Hepatocyte (in vitro differentiated cells): ENCODE measurements around the gene ANKRD28. TPM values are rescaled to one million over a fixed set of nuclear protein-coding genes. Genes with fewer than 3 reads are reported as not detected.

Source experiments
- DNase-seq: peaks from one replicate; pipeline ENCODE4 v3.0.0-alpha.2; 2016; ENCODE audit warnings: low spot score
- H2AFZ ChIP-seq: fragments of 200-600 bp; sonication (generic); 2 replicates; pipeline ENCODE4 v1.6.0; 2016; ENCODE audit warnings: antibody characterized with exemption, mild to moderate bottlenecking
- H3K27ac ChIP-seq: fragments of 200-600 bp; sonication (generic); 2 replicates; pipeline ENCODE4 v1.5.1; 2016; ENCODE audit warnings: mild to moderate bottlenecking
- H3K27me3 ChIP-seq: fragments of 200-600 bp; sonication (generic); 2 replicates; pipeline ENCODE4 v1.6.1; 2016
- H3K36me3 ChIP-seq: fragments of 200-600 bp; sonication (generic); replicated peaks from 2 replicates; pipeline ENCODE4 v1.5.1; 2016; ENCODE audit warnings: low read depth; ENCODE audit not compliant: insufficient read depth
- H3K4me1 ChIP-seq: fragments of 200-600 bp; sonication (generic); 2 replicates; pipeline ENCODE4 v1.5.1; 2016; ENCODE audit warnings: mild to moderate bottlenecking, moderate library complexity; ENCODE audit not compliant: insufficient read depth
- H3K4me2 ChIP-seq: fragments of 200-600 bp; sonication (generic); 2 replicates; pipeline ENCODE4 v1.6.0; 2016
- H3K4me3 ChIP-seq: fragments of 200-600 bp; sonication (generic); 2 replicates; pipeline ENCODE4 v1.5.1; 2016; ENCODE audit warnings: mild to moderate bottlenecking
- H3K79me2 ChIP-seq: fragments of 200-600 bp; sonication (generic); 2 replicates; pipeline ENCODE4 v1.6.0; 2017; ENCODE audit warnings: mild to moderate bottlenecking
- H3K9me2 ChIP-seq: fragments of 200-600 bp; sonication (generic); replicated peaks from 2 replicates; pipeline ENCODE4 v1.6.0; 2017; ENCODE audit warnings: mild to moderate bottlenecking; ENCODE audit not compliant: insufficient read depth
- H3K9me3 ChIP-seq: fragments of 200-600 bp; sonication (generic); 2 replicates; pipeline ENCODE4 v1.5.1; 2016; ENCODE audit warnings: low read depth, mild to moderate bottlenecking
- H4K20me1 ChIP-seq: fragments of 200-600 bp; sonication (generic); 2 replicates; pipeline ENCODE4 v1.6.0; 2016; ENCODE audit warnings: mild to moderate bottlenecking; ENCODE audit not compliant: insufficient read depth, poor library complexity, severe bottlenecking
- EZH2 ChIP-seq: fragments of 200-600 bp; sonication (generic); IDR thresholded peaks from 2 replicates; pipeline ENCODE4 v1.6.1; 2016; ENCODE audit warnings: antibody characterized with exemption, mild to moderate bottlenecking, borderline replicate concordance
- EZH2phosphoT487 ChIP-seq: fragments of 200-600 bp; sonication (generic); IDR thresholded peaks from one replicate; pipeline ENCODE4 v1.6.1; 2018; ENCODE audit warnings: antibody characterized with exemption, mild to moderate bottlenecking, low read depth, moderate library complexity; ENCODE audit not compliant: unreplicated experiment, severe bottlenecking
- WGBS: methylation state at CpG from one replicate; pipeline ENCODE4 v1.1.6; 2016; ENCODE audit warnings: low lambda C conversion rate; ENCODE audit errors: missing lambda C conversion rate; 5-methylcytosine and 5-hydroxymethylcytosine counted together
- polyA plus RNA-seq: library from polyadenylated mRNA; unstranded; fragments of >200 nt; fragmentation: Nextera tagmentation; extraction: Ambion mirVana; gene quantifications from 2 replicates; pipeline ENCODE4 v1.2.1, GENCODE V29; 2016
- total RNA-seq: library from RNA; depleted of rRNA; stranded (reverse); fragments of >200 nt; gene quantifications from 2 replicates; pipeline ENCODE4 v1.2.3, GENCODE V29; 2014
- TF ChIP-seq, protein P1 (sequence below): fragments of 200-600 bp; sonication (generic); IDR thresholded peaks from 2 replicates; pipeline ENCODE4 v1.5.1; 2016; ENCODE audit warnings: antibody characterized with exemption, mild to moderate bottlenecking; ENCODE audit not compliant: poor library complexity

The ANKRD28 gene
- total and polyA plus RNA-seq, 2 experiments from 2014 or later, result 12.3 to 40.6 TPM

- H4K20me1 ChIP-seq, result no peaks in the 10 kb centered on the region
- H3K4me3 ChIP-seq, result no peak overlapping the region
- no peak for TF ChIP-seq EZH2
- TF ChIP-seq, protein P1, sequence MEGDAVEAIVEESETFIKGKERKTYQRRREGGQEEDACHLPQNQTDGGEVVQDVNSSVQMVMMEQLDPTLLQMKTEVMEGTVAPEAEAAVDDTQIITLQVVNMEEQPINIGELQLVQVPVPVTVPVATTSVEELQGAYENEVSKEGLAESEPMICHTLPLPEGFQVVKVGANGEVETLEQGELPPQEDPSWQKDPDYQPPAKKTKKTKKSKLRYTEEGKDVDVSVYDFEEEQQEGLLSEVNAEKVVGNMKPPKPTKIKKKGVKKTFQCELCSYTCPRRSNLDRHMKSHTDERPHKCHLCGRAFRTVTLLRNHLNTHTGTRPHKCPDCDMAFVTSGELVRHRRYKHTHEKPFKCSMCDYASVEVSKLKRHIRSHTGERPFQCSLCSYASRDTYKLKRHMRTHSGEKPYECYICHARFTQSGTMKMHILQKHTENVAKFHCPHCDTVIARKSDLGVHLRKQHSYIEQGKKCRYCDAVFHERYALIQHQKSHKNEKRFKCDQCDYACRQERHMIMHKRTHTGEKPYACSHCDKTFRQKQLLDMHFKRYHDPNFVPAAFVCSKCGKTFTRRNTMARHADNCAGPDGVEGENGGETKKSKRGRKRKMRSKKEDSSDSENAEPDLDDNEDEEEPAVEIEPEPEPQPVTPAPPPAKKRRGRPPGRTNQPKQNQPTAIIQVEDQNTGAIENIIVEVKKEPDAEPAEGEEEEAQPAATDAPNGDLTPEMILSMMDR, result no peak
- no peak for TF ChIP-seq EZH2phosphoT487
- H3K9me2 ChIP-seq, result no peaks in the 10 kb centered on the region
- H3K9me3 ChIP-seq, result no peaks in the 10 kb centered on the region
- no peak overlapping the region for H3K27ac ChIP-seq
- DNase-seq, result no peak
- no peak overlapping the region for H2AFZ ChIP-seq
- no peaks in the 10 kb centered on the region for H3K27me3 ChIP-seq
- H3K79me2 ChIP-seq, result peaks cover 69% of the 10 kb centered on the region
- H3K4me1 ChIP-seq, result no peaks in the 10 kb centered on the region
- 88% methylated on average over 6 of the region's 6 CpGs for WGBS
- no peak overlapping the region for H3K4me2 ChIP-seq
- no peaks in the 10 kb centered on the region for H3K36me3 ChIP-seq
These were observed 16.0 kb downstream of the ANKRD28 start for GRCh38 chr3:15781637-15782402.

GRCh38 chr3:15781131-15781530 lies 16.6 kb downstream of the ANKRD28 start:
- no peak overlapping the region for H3K4me2 ChIP-seq

DNA sequence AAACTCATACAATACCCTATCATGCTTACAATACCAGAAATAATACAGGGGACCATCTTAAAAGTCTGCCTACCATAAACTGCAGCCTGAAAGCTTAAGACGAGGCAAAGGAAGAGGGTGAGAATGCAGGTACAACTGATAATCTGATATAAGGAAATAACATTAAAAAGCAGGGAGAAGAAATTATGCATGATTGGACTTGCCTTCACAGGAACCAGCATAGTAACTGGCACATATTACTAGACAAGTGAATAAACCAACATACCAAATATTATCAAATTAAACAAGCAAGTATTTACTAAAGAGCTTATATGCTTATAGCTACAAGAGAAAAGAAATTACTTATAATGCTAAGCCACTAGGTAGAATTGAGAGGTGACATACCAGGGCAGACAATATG lies 18.7 kb downstream of the ANKRD28 start:
- H3K4me1 ChIP-seq, result no peaks in the 10 kb centered on the region
- no peak overlapping the region for H2AFZ ChIP-seq
- H3K27me3 ChIP-seq, result no peaks in the 10 kb centered on the region
- H3K36me3 ChIP-seq, result no peaks in the 10 kb centered on the region
- no peak overlapping the region for H3K27ac ChIP-seq
- TF ChIP-seq EZH2phosphoT487 (no peak), EZH2 (no peak)
- TF ChIP-seq, protein P1, result no peak
- no peaks in the 10 kb centered on the region for H3K9me2 ChIP-seq
- H3K4me2 ChIP-seq, result no peak overlapping the region
- WGBS, result 100% methylated on average over 1 of the region's 1 CpG
- no peaks in the 10 kb centered on the region for H4K20me1 ChIP-seq
- no peaks in the 10 kb centered on the region for H3K9me3 ChIP-seq
- no peak overlapping the region for H3K4me3 ChIP-seq
- DNase-seq, result no peak
- H3K79me2 ChIP-seq, result peaks cover 70% of the 10 kb centered on the region

More at GRCh38 chr3:15781131-15781530, 16.6 kb downstream of the ANKRD28 start:
- H4K20me1 ChIP-seq, result no peaks in the 10 kb centered on the region
- no peaks in the 10 kb centered on the region for H3K27me3 ChIP-seq
- H3K9me2 ChIP-seq, result no peaks in the 10 kb centered on the region
- no peak for DNase-seq
- no peaks in the 10 kb centered on the region for H3K9me3 ChIP-seq
- H3K36me3 ChIP-seq, result no peaks in the 10 kb centered on the region
- no peak overlapping the region for H3K4me3 ChIP-seq
- H3K79me2 ChIP-seq, result peaks cover 73% of the 10 kb centered on the region
- no peaks in the 10 kb centered on the region for H3K4me1 ChIP-seq
- no peak for TF ChIP-seq EZH2phosphoT487
- TF ChIP-seq, protein P1, result no peak
- TF ChIP-seq EZH2, result no peak
- no peak overlapping the region for H2AFZ ChIP-seq
- H3K27ac ChIP-seq, result no peak overlapping the region
